ENCODE data around the gene SF3B4.

DNA sequence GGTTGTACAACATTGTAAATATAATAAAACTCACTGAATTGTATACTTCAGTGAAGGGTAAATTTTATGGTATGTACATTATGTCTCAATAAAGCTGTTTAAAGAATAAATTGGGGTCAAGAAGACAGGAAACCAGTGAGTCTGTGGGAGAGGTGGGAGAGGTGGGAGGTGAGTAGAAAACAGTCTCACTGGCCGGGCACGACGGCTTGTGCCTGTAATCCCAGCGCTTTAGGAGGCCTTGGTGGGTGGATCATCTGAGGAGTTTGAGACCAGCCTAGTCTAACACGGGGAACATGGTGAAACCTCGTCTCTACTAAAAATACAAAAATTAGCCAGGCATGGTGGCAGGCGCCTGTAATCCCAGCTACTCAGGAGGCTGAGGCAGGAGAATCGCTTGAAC is 4.9 kb upstream of the SF3B4 start:
- TF ChIP-seq, protein P1, sequence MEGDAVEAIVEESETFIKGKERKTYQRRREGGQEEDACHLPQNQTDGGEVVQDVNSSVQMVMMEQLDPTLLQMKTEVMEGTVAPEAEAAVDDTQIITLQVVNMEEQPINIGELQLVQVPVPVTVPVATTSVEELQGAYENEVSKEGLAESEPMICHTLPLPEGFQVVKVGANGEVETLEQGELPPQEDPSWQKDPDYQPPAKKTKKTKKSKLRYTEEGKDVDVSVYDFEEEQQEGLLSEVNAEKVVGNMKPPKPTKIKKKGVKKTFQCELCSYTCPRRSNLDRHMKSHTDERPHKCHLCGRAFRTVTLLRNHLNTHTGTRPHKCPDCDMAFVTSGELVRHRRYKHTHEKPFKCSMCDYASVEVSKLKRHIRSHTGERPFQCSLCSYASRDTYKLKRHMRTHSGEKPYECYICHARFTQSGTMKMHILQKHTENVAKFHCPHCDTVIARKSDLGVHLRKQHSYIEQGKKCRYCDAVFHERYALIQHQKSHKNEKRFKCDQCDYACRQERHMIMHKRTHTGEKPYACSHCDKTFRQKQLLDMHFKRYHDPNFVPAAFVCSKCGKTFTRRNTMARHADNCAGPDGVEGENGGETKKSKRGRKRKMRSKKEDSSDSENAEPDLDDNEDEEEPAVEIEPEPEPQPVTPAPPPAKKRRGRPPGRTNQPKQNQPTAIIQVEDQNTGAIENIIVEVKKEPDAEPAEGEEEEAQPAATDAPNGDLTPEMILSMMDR (conservative IDR thresholded peaks at IDR 0.05; ENCODE audit: low read depth, low read length) = no peak
- TF ChIP-seq EZH2 (IDR thresholded peaks at IDR 0.05; ENCODE audit: low read length, unreplicated experiment) = no peak
